ENCODE measurements around the gene TNIP3.

GRCh38 chr4:121212806-121213205 lies 48.7 kb upstream of the TNIP3 start:
- TF ChIP-seq POLR2AphosphoS5 (IDR thresholded peaks at IDR 0.05; ENCODE audit: low read depth, low read length) (no peak), POLR2A (IDR thresholded peaks at IDR 0.05; ENCODE audit: low read depth, low read length) (no peak)

Measured in GM12892 (cell line).